ENCODE results near the gene BAHCC1. TPM values are rescaled to one million over a fixed set of nuclear protein-coding genes. Genes with fewer than 3 reads are reported as not detected.

The BAHCC1 gene
- total and polyA plus RNA-seq, 2 of the 8 experiments (the other 6 are each of a cell fraction or from before 2014, with no cell fraction given), result 0.26 to 0.58 TPM

GRCh38 chr17:81412490-81413093 is 17.3 kb downstream of the BAHCC1 start:
- H3K4me2 ChIP-seq (ENCODE audit: insufficient read depth in 1 of 2, low read depth in 2 of 2, low read length in 2 of 2), result no peak overlapping the region
- H3K27ac ChIP-seq (ENCODE audit: low read depth, low read length), result no peak overlapping the region
- H4K8ac ChIP-seq (ENCODE audit: extremely low read depth, insufficient read depth, low read length), result no peak overlapping the region
- H4K91ac ChIP-seq (replicated peaks; ENCODE audit: insufficient read length, low read length), result no peak overlapping the region
- no peaks in the 10 kb centered on the region for H3K79me2 ChIP-seq (ENCODE audit: control insufficient read depth in 1 of 2, insufficient read depth in 2 of 2, low read length in 2 of 2)
- H2AK5ac ChIP-seq (ENCODE audit: low read depth, low read length), result no peak overlapping the region
- no peak overlapping the region for H2BK5ac ChIP-seq (ENCODE audit: low read depth, low read length)
- 88% methylated on average over 27 of the region's 29 CpGs; no CpG with 5 or more reads in 1 of the 2 experiments for WGBS, 2 experiments (ENCODE audit: extremely low coverage in 1 of 2, insufficient coverage in 1 of 2, insufficient read length in 1 of 2, insufficient replicate concordance in 2 of 2, low coverage in 1 of 2, low lambda C conversion rate in 2 of 2, missing lambda C conversion rate in 1 of 2)
- no peak overlapping the region for H3K14ac ChIP-seq (ENCODE audit: insufficient read length)
- H3K9me3 ChIP-seq (ENCODE audit: insufficient read depth in 2 of 2, low read depth in 1 of 2, low read length in 1 of 2), result no peaks in the 10 kb centered on the region
- no peak overlapping the region for H2BK20ac ChIP-seq (ENCODE audit: low read length)
- H3K79me1 ChIP-seq (ENCODE audit: low read depth, low read length), result no peaks in the 10 kb centered on the region
- peaks cover 0 to 3% (median 0%) of the 10 kb centered on the region in 4 experiments; a peak in 3 of 7 replicates for H3K27me3 ChIP-seq (replicated peaks in 1 of 4; ENCODE audit: control insufficient read depth in 3 of 4, extremely low read depth in 1 of 4, insufficient read depth in 3 of 4, low read length in 3 of 4)
- ChIA-PET POLR2A (ENCODE audit: partially characterized antibody) (interaction anchor here (1.0 to 1.3 kb wide), 2 partner anchors 68 to 139 kb away, joined by 3 read pairs; no protein-coding TSS in a partner anchor), CTCF (ENCODE audit: partially characterized antibody) (interaction anchor here (0.6 to 5.0 kb wide), 6 partner anchors 9 to 158 kb away, joined by 3 to 28 read pairs (median 4); no protein-coding TSS in a partner anchor)
- H3K18ac ChIP-seq (ENCODE audit: extremely low read depth, low read length), result no peak overlapping the region
- no peak overlapping the region for H3K9ac ChIP-seq (replicated peaks in 1 of 4; ENCODE audit: extremely low read depth in 1 of 4, low read depth in 3 of 4, low read length in 3 of 4)
- H2BK12ac ChIP-seq (ENCODE audit: low read depth, low read length), result no peak overlapping the region
- no peak overlapping the region for H3K4ac ChIP-seq (replicated peaks; ENCODE audit: insufficient read length, low read depth, low read length)
- H2AFZ ChIP-seq (ENCODE audit: low read length), result no peak overlapping the region
- H3K4me3 ChIP-seq (ENCODE audit: extremely low read depth in 1 of 4, insufficient read depth in 2 of 4, low read depth in 3 of 4, low read length in 4 of 4), result no peak overlapping the region
- H3K4me1 ChIP-seq (replicated peaks in 1 of 4; ENCODE audit: control insufficient read depth in 3 of 4, insufficient read depth in 4 of 4, low read length in 3 of 4), result peaks cover 0 to 3% (median 0%) of the 10 kb centered on the region in 4 experiments; a peak in 1 of 7 replicates
- no peak overlapping the region for H3K56ac ChIP-seq (replicated peaks; ENCODE audit: insufficient read length, low read depth, low read length)
- no peak overlapping the region for H2BK120ac ChIP-seq (replicated peaks; ENCODE audit: low read depth, low read length)
- peaks cover 2% of the 10 kb centered on the region; the same call in 1 of the 2 replicates for H3K23me2 ChIP-seq (ENCODE audit: low read depth, low read length)
- peaks cover 0 to 7% of the 10 kb centered on the region in 2 experiments for H4K20me1 ChIP-seq (replicated peaks in 1 of 2; ENCODE audit: control insufficient read depth in 1 of 2, insufficient read depth in 2 of 2, low read length in 2 of 2)
- no peak overlapping the region for H2BK15ac ChIP-seq (ENCODE audit: low read length)
- no peak for FAIRE-seq
- H3K36me3 ChIP-seq (ENCODE audit: control insufficient read depth in 2 of 4, insufficient read depth in 4 of 4, low read length in 3 of 4), result no peaks in the 10 kb centered on the region
- DNase-seq (ENCODE audit: low read depth in 1 of 2, low spot score in 2 of 2), result no peak
- H4K5ac ChIP-seq (ENCODE audit: insufficient read length, low read depth, low read length), result no peak overlapping the region
- H3K23ac ChIP-seq (ENCODE audit: insufficient read length), result no peak overlapping the region
- TF ChIP-seq CHD1 (IDR thresholded peaks at IDR 0.05; ENCODE audit: low read depth, low read length) (no peak), GTF2F1 (IDR thresholded peaks at IDR 0.05; ENCODE audit: borderline replicate concordance, low read depth, low read length) (no peak), JUN (IDR thresholded peaks at IDR 0.05; ENCODE audit: low read depth, low read length) (no peak), NRF1 (IDR thresholded peaks at IDR 0.05; ENCODE audit: low read depth, low read length) (no peak), TAF7 (optimal IDR thresholded peaks at IDR 0.05; ENCODE audit: borderline replicate concordance, low read depth, low read length) (no peak), JUND (IDR thresholded peaks at IDR 0.05; ENCODE audit: low read length) (no peak), ATF3 (IDR thresholded peaks at IDR 0.05; ENCODE audit: insufficient read depth, low read depth, low read length) (no peak), EGR1 (IDR thresholded peaks at IDR 0.05; ENCODE audit: borderline replicate concordance, low read depth, low read length) (no peak), SIX5 (IDR thresholded peaks at IDR 0.05; ENCODE audit: low read depth, low read length) (no peak), KDM1A (IDR thresholded peaks at IDR 0.05; ENCODE audit: borderline replicate concordance, low read length) (no peak)
- TF ChIP-seq, protein P1, sequence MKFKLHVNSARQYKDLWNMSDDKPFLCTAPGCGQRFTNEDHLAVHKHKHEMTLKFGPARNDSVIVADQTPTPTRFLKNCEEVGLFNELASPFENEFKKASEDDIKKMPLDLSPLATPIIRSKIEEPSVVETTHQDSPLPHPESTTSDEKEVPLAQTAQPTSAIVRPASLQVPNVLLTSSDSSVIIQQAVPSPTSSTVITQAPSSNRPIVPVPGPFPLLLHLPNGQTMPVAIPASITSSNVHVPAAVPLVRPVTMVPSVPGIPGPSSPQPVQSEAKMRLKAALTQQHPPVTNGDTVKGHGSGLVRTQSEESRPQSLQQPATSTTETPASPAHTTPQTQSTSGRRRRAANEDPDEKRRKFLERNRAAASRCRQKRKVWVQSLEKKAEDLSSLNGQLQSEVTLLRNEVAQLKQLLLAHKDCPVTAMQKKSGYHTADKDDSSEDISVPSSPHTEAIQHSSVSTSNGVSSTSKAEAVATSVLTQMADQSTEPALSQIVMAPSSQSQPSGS (IDR thresholded peaks at IDR 0.05; ENCODE audit: low read length), result no peak

Measured in H1 (cell line).